Islet of Langerhans (tissue), 1 donor: Measurements from ENCODE around the gene DCAF10.
"Not testable (repeated sequence)": the region's sequence is repeated elsewhere in the genome, so short reads cannot be mapped to it uniquely, and the experiment has no call there.

Source experiments
- FAIRE-seq: peaks from one replicate; lab custom pipeline; 2011; peaks lifted over from hg19 to GRCh38; lab: Jason Lieb, UNC

Gene DCAF10

DNA sequence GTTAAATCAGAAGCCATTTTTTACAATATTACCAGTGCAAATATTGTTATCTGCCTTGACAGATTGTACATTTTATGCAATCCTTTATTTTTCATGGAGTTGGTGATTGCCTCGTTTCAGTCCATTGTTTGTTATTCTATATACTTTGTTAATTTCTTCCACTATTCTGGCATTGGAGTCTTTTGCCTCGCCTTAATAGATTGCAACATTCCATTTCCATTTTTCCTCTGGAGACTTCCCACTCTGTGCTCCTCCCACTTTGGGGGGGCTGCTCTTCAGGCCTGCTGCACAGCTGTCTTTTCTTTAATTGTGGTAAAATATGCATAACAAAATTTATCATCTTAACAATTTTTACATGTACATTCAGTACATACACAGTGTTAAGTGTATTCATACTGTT, 4.4 kb upstream of the DCAF10 start:
- FAIRE-seq: no peak

DNA sequence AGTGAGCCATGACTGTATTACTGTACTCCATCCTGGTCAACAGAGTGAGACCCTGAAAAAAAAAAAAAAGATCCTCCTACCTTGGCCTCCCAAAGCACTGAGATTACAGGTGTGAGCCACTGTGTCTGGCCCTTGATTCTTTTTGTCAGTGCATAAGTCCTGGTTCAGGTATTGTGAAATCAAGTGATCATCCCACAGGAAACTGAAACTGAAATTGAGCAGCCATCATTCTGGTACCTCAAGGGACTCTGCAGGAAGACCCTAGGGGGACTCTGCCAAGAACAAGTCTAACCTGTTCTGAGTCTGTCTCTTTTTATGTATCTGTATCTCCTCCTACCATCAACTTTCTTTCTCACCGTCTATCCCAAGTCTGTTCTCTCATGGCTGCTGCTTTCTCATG, 1.9 kb upstream of the DCAF10 start:
- FAIRE-seq: no peak

DNA sequence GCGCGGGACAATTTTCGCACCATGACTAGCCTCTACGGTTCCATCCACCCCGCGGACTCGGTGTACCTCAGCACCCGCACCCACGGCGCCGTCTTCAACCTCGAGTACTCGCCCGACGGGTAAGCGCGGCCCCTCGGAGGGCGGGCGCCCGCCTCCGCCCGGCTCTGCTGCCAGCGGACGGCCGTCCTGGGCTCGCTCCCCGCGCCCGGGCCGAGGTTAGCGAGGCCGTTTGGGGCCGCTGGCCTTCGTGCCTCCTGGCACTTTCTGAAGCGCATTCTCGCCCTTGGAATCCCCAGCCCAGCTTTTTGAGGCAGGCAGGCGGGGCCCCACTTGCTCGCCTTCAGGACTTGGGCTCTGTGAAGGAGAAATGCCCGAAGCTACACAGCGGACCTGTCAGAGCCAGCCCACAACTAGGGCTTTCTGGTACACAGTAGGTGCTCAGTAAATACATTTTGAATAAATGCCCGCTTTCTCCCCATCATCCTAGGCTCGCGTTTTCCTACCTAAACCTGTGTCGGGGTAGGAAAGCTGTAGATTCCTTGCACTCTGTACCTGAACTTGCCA, 772 bp downstream of the DCAF10 start:
- no peak for FAIRE-seq

DNA sequence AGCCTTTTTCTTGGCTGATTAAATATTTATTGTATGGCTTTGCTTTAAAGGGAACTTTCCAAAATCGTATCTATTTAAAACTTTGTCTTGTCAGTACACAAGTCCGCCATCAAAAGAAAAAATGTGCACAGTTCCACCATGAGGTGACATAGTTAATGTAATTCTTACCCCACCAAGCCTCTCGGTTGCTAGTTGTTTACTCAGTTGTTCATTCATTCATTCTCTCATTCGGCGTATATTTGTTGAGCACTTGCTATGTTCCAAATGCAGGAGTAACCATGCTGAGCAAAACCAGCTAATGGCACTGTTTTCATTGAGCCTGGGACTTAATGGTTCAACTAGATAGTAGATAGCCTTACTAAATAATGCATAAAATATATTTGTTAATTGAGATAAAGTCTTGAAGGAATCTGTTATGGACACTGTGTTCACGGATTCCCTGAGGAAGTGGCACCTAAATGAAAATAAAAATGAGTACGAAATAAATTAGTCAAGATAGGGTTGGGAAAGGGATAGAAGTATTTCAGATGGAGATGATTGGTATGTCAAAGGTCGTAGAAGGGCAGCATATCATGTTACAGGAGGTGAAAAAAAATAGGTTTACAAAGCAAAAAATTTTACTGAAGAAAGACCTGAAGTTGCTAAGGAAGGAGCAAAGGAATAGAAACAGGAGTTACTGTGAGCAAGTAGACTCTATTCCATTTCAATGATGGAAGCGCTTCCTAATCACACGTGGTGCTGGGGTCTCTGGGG, 1.5 kb downstream of the DCAF10 start:
- no peak for FAIRE-seq

DNA sequence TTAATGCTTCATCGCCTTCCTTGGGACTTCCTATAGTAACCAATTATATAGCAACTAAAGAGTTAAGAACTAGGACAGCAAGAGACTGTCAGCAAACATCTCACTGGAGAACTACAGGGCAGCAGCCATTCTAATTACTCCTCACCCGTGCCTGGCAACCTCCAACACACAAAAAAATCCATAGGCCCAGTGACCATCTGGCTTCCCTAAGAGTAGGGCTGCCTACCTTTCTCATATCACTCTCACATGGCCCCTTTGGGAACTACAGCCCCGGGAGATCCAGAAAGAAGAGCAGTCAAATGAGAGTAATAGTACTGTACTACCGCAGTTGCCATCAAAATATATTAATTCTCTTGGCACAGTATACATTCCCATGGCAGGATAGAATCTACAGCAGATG, 5.7 kb downstream of the DCAF10 start:
- no peak for FAIRE-seq

DNA sequence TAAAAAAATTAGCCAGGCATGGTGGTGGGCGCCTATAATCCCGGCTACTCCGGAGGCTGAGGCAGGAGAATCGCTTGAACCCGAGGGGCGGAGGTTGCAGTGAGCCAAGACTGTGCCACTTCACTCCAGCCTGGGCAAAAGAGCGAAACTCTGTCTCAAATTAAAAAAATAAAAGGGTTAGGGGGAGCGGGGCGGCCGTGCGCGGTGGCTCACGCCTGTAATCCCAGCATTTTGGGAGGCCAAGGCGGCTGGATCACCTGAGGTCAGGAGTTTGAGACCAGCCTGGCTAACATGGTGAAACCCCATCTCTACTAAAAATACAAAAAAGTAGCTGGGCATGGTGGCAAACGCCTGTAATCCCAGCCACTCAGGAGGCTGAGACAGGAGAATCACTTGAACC, 9.1 kb downstream of the DCAF10 start:
- FAIRE-seq: not testable (repeated sequence)

DNA sequence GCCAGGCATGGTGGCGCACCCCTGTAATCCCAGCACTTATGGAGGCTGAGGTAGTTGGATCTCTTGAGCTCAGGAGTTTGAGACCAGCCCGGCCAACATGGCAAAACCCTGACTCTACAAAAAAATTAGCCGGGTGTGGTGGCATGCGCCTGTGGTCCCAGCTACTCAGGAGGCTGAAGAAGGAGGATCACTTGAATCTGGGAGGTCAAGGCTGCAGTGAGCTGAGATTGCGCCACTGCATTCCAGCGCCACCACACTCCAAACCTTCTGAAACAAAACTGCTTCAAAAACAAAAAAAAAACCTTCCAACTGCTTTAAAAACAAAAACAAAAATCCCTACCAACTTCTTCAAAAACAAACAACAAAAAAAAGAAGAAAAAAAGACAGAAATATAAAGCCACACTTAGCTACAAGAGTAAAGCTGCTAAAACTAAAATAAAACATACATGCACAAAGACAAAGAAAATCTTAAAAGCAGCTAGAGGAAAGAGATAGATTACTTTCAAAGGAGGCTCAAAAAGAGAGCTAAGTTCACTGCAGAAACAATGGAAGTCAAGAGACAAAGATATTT, 11.4 kb downstream of the DCAF10 start:
- no peak for FAIRE-seq

DNA sequence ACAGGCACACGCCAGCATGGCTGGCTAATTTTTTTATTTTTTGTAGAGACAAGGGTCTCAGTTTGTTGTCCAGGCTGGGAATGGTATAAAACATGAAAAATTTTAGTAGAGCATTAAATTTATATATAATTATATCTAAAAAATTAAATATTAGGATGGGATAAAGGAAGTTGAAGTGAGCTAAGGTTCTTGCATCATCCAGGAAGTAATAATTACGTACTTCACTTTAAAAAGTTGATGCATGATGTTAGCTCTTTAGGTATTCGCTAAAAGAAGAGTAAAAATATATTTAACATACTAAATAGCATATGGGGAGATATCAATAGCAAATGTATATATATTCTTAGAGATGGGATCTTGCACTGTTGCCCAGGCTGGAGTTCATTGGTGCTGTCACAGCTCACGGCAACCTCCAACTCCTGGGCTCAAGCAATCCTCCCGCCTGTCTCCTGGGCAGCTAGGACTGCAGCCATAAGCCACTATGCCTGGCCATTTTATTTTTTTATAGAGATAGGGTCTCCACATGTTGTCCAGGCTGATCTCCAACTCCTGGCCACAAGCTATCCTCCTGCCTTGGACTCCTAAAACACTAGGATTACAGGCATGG, 12.3 kb downstream of the DCAF10 start:
- FAIRE-seq: no peak

DNA sequence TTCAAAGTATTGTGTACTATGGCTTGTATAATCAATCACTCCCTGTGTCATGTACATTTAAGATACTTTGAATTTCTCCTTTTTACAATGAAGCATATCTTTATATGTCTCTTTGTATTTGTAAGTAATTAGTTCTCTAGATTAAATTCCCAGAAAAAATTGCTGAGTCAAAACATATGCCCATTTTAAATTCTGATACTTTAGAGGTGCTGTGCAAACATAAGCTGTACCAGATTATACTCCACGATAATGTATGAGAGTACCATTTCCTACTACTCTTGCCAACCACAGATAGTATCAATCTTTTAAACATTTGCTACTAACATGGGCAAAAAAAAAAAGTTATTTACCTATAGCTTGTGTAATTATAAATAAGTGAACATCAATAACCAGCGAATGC, 18.3 kb downstream of the DCAF10 start:
- no peak for FAIRE-seq

DNA sequence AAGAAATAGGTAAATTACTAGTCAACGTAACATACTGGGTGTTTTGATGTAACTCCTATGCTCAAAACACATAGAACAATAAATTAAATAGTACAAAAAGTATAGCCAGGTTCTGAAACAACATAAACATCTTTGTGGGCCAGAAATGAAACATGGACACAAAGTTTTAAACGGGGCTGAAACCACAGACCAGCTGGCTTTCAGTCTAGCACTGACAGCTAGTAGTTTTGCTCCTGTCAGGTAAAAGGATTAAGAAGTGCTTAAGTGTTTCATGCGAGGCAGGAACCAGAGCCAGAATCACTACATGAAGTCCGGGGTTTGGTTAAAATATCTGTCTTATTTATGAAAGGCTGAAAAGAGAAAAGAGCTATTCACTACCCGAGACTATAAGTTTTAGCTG, 19.5 kb downstream of the DCAF10 start:
- FAIRE-seq: no peak

DNA sequence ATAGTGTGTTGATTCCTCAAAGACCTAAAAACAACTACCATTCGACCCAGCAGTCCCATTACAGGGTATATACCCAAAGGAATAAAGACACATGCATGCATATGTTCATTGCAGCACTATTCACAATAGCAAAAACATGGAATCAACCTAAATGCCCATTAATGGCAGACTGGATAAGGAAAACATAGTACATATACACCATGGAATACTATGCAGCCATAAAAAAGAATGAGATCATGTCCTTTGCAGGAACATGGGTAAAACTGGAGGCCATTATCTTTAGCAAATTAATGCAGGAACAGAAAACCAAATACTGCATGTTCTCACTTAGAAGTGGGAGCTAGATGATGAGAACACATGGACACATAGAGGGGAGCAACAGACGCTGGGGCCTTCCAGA, 24.6 kb downstream of the DCAF10 start:
- FAIRE-seq: not testable (repeated sequence)

DNA sequence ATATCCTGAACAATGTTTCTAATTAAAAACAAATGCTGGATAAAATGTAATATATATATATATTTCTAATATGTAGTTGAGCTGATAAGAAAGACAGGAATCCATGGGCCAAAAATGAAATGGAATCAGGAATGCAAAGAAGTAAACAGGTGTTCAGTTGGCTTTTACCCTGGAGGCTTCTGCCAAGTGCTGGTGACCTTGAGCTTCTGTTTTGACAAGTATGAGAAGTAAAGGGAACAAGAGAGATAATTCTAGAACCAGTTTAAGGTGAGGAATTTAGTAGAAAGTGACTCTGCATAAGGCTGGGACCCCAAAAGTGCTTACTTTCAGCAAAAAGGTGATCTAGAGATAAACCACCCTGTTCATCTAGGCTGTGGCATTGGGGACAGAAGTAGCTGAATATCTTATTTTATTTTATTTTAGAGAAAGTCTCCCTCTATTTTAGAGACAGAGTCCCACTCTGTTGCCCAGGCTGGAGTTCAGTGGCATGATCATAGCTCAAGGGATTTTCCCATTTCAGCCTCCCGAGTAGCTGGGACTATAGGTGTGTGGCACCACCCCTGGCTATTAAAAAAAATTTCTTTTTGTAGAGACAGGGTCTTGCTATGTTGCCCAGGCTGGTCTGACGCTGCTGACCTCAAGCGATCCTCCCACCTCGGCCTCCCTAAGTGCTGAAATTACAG, 27.0 kb downstream of the DCAF10 start:
- no peak for FAIRE-seq

DNA sequence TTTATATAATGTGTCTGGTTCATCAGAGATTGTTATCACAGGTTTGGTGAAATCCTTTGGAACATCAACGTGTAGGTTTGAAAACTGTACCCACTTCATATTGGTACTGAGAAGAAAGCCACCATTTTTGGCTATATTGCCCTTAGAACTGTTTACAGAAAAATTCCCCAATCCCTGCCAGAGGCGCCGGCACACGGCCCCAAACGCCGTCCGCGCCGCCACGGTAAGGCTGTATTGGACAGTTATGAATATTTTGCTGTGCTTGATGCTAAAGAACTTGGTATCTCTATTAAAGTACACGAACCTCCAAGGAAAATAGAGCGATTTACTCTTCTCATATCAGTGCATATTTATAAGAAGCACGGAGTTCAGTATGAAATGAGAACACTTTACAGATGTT, 35.2 kb downstream of the DCAF10 start:
- no peak for FAIRE-seq

DNA sequence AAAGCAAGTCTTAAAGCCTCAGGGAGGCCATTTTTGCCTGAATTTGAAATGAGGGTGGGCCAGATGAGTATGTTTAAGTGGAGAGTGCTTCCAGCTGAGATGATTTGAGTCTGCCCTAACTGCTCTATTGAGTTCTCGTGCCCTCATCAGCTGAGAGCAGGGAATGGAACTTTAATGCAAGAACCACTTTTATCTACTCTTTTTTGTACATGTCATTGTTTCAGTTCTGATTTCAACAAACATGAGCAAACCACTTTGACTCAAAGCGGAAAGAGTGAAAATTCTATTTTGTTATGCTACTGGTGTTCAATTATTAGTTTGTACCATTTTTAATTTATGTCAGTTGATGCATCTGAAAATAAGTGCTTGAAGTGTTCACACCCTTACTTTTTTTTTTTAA, 35.8 kb downstream of the DCAF10 start:
- peak; percentile 88 for FAIRE-seq

DNA sequence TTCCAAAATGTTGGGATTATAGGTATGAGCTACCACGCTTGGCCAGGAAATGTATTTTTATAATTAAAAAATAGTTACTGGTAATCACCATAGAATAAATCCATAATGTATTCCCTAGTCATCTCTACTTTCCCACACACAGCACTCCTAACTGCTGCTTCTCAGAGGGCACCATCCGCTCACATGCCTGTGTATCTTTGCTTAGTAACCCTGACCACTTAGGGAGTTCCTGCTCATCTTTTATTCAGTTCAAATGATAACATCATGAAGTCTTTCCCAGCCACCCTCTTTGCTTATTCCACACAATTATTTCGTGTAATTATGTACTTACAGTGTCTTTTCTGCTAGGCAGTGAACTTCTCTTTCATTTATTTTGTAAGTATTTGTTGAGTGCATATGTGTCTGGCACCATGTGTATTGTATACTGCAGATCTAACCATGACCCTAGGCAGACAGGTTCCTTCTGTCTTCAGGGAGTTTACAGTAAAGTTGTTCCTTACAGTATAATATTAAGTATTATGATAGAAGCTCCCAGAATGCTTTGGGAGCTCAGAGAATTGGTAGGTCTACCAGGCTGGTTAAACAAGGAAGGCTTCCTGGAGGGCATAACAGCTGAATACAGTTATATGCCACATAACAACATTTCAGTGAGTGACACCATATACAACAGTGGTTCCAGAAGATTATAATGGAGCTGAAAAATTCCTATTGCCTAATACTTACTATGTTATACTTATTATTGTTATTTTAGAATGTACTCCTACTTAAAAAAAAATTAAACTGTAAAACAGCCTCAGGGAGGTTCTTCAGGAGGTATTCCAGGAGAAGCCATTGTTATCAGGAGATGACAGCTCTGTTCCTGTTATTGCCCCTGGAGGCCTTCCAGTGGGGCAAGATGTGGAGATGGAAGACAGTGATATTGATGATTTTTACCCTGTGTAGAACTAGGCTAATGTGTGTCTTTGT, 39.2 kb downstream of the DCAF10 start:
- FAIRE-seq: no peak

DNA sequence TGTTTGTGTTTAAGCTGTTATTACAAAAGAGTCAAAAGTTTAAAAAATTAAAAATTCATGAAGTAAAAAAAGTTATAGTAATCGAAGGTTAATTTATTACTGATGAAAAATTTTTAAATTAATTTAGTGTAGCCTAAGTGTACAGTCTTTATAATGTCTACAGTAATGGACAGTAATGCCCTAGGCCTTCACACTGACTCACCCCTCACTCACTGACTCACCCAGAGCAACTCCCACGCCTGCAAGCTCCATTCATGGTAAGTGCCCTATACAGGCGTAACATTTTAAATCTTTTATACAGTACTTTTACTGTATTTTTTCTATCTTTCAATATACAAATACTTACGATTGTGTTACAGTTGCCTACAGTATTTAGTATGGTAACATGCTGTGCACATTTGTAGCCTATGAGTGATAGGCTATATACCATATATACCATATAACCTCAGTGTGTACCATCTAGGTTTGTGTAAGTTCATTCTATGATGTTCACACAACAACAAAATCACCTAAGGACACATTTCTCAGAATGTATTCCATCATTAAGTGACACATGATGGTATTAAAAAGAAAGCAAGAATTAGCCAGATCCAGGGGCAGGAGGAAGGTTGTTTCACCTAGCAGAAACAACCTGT, 40.1 kb downstream of the DCAF10 start:
- FAIRE-seq: peak; percentile 51

DNA sequence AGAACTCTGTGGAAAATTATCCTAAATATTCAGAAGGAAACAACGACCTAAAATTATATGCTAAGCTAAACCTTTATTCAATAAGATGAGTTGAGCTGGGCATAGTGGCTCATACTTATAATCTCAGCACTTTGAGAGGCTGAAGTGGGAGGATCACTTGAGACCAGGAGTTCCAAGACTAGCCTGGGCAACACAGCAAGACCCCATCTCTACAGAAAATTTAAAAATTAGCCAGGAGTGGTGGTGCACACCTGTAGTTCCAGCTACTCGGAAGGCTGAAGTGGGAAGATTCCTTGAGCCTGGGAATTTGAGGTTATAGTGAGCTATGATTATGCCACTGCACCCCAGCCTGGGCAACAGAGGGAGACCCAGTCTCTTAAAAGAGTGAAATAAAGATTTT, 51.6 kb downstream of the DCAF10 start:
- FAIRE-seq: no peak

DNA sequence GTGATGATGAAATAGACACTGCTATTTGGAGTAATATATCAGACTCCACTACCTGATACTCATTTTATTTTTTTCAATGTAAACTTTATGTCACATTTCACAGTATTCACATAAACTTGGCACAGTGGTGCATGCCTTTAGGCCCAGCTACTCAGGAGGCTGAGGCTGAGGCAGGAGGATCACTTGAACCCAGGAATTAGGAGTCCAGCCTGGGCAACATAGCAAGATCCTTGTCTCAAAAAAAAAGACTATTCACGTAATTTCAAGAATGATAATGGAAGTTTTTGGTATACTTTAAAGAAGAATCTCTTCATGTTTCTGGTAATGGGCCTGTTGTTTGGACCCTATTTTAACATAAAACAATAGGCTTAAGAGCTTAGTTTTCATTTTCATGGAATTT, 56.0 kb downstream of the DCAF10 start:
- no peak for FAIRE-seq

DNA sequence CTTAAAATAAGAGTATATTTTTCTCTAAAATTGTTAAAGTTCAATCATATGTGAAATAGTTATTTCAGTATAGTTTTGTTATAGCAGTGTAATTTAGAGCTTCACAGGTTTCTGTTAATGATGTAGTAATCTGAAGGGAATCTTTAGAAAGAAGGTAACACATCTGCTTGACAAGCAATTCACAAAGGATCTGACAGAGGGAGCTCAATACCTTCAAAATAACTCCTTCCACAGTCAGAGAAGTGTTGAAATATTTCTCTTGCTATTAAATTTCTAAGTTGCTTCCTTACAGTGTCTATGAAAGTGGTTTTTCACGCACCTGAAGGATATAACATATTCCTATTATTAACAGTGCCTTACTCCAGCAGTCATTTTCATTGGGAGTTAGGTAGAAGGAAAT, 58.4 kb downstream of the DCAF10 start:
- no peak for FAIRE-seq

DNA sequence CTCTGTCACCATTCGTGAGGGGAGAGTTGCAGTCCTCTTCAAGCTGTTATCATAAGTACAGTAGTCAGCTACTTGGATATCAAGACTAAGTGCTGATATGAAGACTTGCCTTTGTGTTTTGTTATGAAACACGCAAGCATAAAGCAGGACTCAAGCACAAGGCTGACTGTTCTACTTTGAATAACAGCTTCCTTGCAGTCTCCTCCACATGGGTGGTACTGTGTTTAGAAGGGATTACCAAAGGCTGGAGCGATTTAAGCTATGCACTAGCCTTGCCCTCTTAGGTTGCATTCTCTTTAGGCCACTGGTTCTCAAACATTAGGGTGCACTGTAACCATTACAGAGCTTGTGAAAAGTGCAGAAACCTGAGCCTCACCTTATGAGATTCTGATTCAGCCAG, 61.9 kb downstream of the DCAF10 start:
- no peak for FAIRE-seq

DNA sequence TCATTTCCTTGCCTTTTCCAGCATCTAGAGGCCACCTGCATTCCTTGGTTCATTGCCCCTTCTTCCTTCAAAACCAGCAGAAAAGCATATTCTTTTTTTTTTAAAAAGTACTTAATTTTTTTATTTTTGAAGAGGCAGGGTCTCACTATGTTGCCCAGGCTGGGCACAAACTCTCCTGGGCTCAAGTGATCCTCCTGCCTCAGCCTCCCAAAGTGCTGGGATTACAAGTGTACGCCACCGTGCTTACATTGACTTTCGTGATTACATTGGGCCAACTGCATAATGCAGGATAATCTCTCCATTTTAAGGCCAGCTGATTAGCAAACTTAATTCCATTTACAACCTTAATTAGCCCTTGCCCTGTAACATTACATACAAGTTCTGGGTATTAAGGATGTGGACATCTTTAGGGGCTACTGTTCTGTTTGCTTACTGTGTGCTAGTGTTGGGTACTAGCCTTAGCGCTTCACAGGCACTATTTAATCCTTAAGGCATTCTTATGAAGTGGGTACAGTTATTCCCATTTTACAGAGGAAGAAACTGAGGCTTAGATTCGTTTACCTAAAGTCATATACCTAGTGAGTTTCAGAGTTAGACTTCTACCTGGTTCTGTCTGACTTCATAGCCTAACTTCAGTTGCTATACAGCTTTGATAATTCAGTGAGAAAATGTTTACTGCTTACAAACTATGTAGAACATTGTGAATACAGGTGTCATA, 69.6 kb downstream of the DCAF10 start:
- no peak for FAIRE-seq
